ENCODE measurements around the gene SIGLEC8. TPM values are rescaled to one million over a fixed set of nuclear protein-coding genes. Genes with fewer than 3 reads are reported as not detected.

The SIGLEC8 gene
- total RNA-seq, 2 donors from 2014 or later = not detected

- H3K9me3 Mint-ChIP-seq = peaks cover 3 to 8% of the 10 kb centered on the region in 2 donors
- H3K36me3 Mint-ChIP-seq (ENCODE audit: insufficient read depth in 2 of 2) = peaks cover 2 to 4% of the 10 kb centered on the region in 2 donors
- no peak overlapping the region for H3K27ac Mint-ChIP-seq
- no peak for DNase-seq
- no peak for ATAC-seq (replicated peaks in 1 of 2)
- H3K27me3 Mint-ChIP-seq (ENCODE audit: low read depth) = peaks cover 39% of the 10 kb centered on the region
- H3K4me1 Mint-ChIP-seq (ENCODE audit: low read depth) = peaks cover 26% of the 10 kb centered on the region
- H3K4me3 Mint-ChIP-seq = no peak overlapping the region
Observed at GRCh38 chr19:51488491-51488890, 30.2 kb upstream of the SIGLEC8 start.

GRCh38 chr19:51485960-51486660, 27.9 kb upstream of the SIGLEC8 start:
- peaks cover 20% of the 10 kb centered on the region for H3K4me1 Mint-ChIP-seq (ENCODE audit: low read depth)
- ATAC-seq (replicated peaks in 1 of 2) (no peak), DNase-seq (no peak)
- peaks cover 3 to 6% of the 10 kb centered on the region in 2 donors for H3K9me3 Mint-ChIP-seq
- H3K27ac Mint-ChIP-seq = no peak overlapping the region
- H3K27me3 Mint-ChIP-seq (ENCODE audit: low read depth) = peaks cover 43% of the 10 kb centered on the region
- peaks cover under 1 to 4% of the 10 kb centered on the region in 2 donors for H3K36me3 Mint-ChIP-seq (ENCODE audit: insufficient read depth in 2 of 2)
- no peak overlapping the region for H3K4me3 Mint-ChIP-seq

- H3K27ac Mint-ChIP-seq = no peak overlapping the region
- no peak overlapping the region for H3K4me3 Mint-ChIP-seq
- ATAC-seq (replicated peaks in 1 of 2) (no peak), DNase-seq (no peak)
- H3K4me1 Mint-ChIP-seq (ENCODE audit: low read depth) = peaks cover 25% of the 10 kb centered on the region
- H3K36me3 Mint-ChIP-seq (ENCODE audit: insufficient read depth in 2 of 2) = no peaks in the 10 kb centered on the region
- H3K9me3 Mint-ChIP-seq = peaks cover 0 to 2% of the 10 kb centered on the region in 2 donors
- peaks cover 44% of the 10 kb centered on the region for H3K27me3 Mint-ChIP-seq (ENCODE audit: low read depth)
Observed at GRCh38 chr19:51480590-51480989, 22.3 kb upstream of the SIGLEC8 start.

GRCh38 chr19:51479531-51480331, 21.5 kb upstream of the SIGLEC8 start:
- H3K27ac Mint-ChIP-seq = no peak overlapping the region
- ATAC-seq (replicated peaks in 1 of 2) = peak; percentile 99
- H3K4me3 Mint-ChIP-seq = peak overlapping the region; percentile 5 to 25
- H3K4me1 Mint-ChIP-seq (ENCODE audit: low read depth) = peaks cover 27% of the 10 kb centered on the region
- peaks cover 38% of the 10 kb centered on the region for H3K27me3 Mint-ChIP-seq (ENCODE audit: low read depth)
- peaks cover 0 to 2% of the 10 kb centered on the region in 2 donors for H3K9me3 Mint-ChIP-seq
- DNase-seq = peak; percentile 45 to 70
- no peaks in the 10 kb centered on the region for H3K36me3 Mint-ChIP-seq (ENCODE audit: insufficient read depth in 2 of 2)

DNA sequence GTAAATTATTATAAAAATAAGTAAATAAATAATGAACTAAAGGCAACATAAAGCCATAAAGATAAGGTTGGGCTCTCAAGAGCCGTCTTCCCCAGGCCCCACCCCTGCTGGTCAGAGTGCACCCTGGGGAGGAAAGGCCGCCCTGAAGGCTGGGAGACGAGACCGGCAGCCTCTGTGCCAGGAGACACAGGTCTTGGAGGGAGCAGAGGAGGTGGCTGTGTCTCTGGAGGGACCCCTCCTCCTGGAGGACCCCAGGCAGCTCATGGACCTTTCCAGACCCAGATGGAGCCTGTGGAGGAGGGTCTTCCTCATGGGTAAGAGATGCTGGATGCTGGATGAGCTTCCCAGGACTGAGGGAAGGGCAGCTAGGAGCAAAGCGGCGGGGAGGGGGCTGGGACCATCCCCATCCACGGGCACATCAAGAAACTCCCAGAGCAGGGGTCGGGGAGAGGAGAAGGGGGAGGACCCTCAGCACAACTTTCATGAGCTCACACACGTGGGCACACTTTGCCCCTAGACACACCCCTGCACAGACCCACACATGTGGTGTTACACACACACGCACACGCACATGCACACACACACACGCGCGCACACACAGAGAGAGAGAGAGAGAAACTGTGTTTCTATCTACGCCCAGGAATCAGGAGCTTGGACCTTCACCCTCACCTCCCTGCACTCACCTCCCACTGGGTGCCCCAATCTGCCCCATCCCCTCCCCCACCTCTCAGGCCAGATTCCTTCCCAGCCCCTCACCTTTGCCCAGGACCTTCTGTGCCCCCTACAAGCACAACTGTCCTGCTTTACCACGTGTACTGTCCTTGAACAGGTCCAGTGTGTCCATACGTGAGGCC, 20.4 kb upstream of the SIGLEC8 start, which contains the start of gene CEACAM18:
TSS of gene CEACAM18 (plus strand) at position 159 of the 854 bp plus-strand sequence.
- DNase-seq (no peak), ATAC-seq (replicated peaks in 1 of 2) (no peak)
- Mint-ChIP-seq H3K4me1 (ENCODE audit: low read depth) (peaks cover 34% of the 10 kb centered on the region), H3K9me3 (peaks cover 0 to 2% of the 10 kb centered on the region in 2 donors), H3K36me3 (ENCODE audit: insufficient read depth in 2 of 2) (no peaks in the 10 kb centered on the region), H3K27ac (no peak within 1 kb of the TSS), H3K27me3 (ENCODE audit: low read depth) (peaks cover 36% of the 10 kb centered on the region), H3K4me3 (peak within 1 kb of the TSS; percentile 5 to 25)

GRCh38 chr19:51477344-51477743, 19.1 kb upstream of the SIGLEC8 start:
- ATAC-seq (replicated peaks in 1 of 2) = no peak
- Mint-ChIP-seq H3K4me3 (no peak overlapping the region), H3K4me1 (ENCODE audit: low read depth) (peaks cover 47% of the 10 kb centered on the region), H3K27me3 (ENCODE audit: low read depth) (peaks cover 28% of the 10 kb centered on the region), H3K27ac (no peak overlapping the region), H3K9me3 (peaks cover 0 to 2% of the 10 kb centered on the region in 2 donors), H3K36me3 (ENCODE audit: insufficient read depth in 2 of 2) (no peaks in the 10 kb centered on the region)
- no peak for DNase-seq

GRCh38 chr19:51476164-51476563, 17.9 kb upstream of the SIGLEC8 start:
- Mint-ChIP-seq H3K36me3 (ENCODE audit: insufficient read depth in 2 of 2) (no peaks in the 10 kb centered on the region), H3K9me3 (peaks cover 0 to 2% of the 10 kb centered on the region in 2 donors), H3K27me3 (ENCODE audit: low read depth) (peaks cover 16% of the 10 kb centered on the region), H3K4me3 (no peak overlapping the region), H3K4me1 (ENCODE audit: low read depth) (peaks cover 54% of the 10 kb centered on the region), H3K27ac (no peak overlapping the region)
- no peak for DNase-seq
- no peak for ATAC-seq (replicated peaks in 1 of 2)

GRCh38 chr19:51473009-51473707, 14.9 kb upstream of the SIGLEC8 start:
- DNase-seq (peak; percentile 87 to 91), ATAC-seq (replicated peaks in 1 of 2) (peak; percentile 89)
- Mint-ChIP-seq H3K4me3 (peak overlapping the region; percentile 34 to 46), H3K9me3 (no peaks in the 10 kb centered on the region), H3K27ac (peak overlapping the region; percentile 1), H3K4me1 (ENCODE audit: low read depth) (peaks cover 33% of the 10 kb centered on the region), H3K36me3 (ENCODE audit: insufficient read depth in 2 of 2) (no peaks in the 10 kb centered on the region), H3K27me3 (ENCODE audit: low read depth) (peaks cover 9% of the 10 kb centered on the region)

- H3K27me3 Mint-ChIP-seq (ENCODE audit: low read depth) = peaks cover 15% of the 10 kb centered on the region
- peak; percentile 20 to 32 for ATAC-seq (replicated peaks in 1 of 2)
- H3K27ac Mint-ChIP-seq = peak overlapping the region; percentile 1
Observed at GRCh38 chr19:51472607-51473006, 14.4 kb upstream of the SIGLEC8 start.

DNA sequence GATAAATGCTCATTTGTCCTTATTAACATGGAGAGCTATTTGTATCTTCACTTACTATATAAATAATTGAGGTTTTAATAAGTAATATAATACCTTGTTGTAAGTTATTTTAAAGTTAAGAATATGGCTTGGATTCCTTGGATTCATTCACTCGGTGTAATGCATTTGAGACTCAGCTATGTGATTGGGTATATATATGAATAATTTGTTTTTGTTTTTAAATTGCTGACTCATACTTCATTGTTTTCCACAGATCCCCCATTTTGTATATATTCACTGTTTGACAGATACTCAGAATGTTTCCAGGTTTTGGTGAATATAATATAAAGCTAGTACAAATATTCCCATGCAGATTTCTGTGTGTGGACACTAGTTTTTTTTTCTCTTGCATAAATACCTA, 13.3 kb upstream of the SIGLEC8 start:
- H3K27ac Mint-ChIP-seq = no peak overlapping the region
- H3K9me3 Mint-ChIP-seq = no peaks in the 10 kb centered on the region
- H3K27me3 Mint-ChIP-seq (ENCODE audit: low read depth) = peaks cover 26% of the 10 kb centered on the region
- ATAC-seq (replicated peaks in 1 of 2) (no peak), DNase-seq (no peak)
- H3K4me3 Mint-ChIP-seq = no peak overlapping the region
- no peaks in the 10 kb centered on the region for H3K36me3 Mint-ChIP-seq (ENCODE audit: insufficient read depth in 2 of 2)
- peaks cover 46% of the 10 kb centered on the region for H3K4me1 Mint-ChIP-seq (ENCODE audit: low read depth)

More at GRCh38 chr19:51472607-51473006, 14.4 kb upstream of the SIGLEC8 start:
- H3K4me3 Mint-ChIP-seq = peak overlapping the region; percentile 34 to 46
- no peaks in the 10 kb centered on the region for H3K36me3 Mint-ChIP-seq (ENCODE audit: insufficient read depth in 2 of 2)
- H3K9me3 Mint-ChIP-seq = no peaks in the 10 kb centered on the region
- no peak for DNase-seq
- H3K4me1 Mint-ChIP-seq (ENCODE audit: low read depth) = peaks cover 38% of the 10 kb centered on the region

- H3K27ac Mint-ChIP-seq = no peak overlapping the region
- DNase-seq (no peak), ATAC-seq (replicated peaks in 1 of 2) (no peak)
- H3K36me3 Mint-ChIP-seq (ENCODE audit: insufficient read depth in 2 of 2) = no peaks in the 10 kb centered on the region
- H3K27me3 Mint-ChIP-seq (ENCODE audit: low read depth) = peaks cover 31% of the 10 kb centered on the region
- H3K4me1 Mint-ChIP-seq (ENCODE audit: low read depth) = peaks cover 49% of the 10 kb centered on the region
- H3K4me3 Mint-ChIP-seq = no peak overlapping the region
- no peaks in the 10 kb centered on the region for H3K9me3 Mint-ChIP-seq
Observed at GRCh38 chr19:51470966-51471365, 12.7 kb upstream of the SIGLEC8 start.

DNA sequence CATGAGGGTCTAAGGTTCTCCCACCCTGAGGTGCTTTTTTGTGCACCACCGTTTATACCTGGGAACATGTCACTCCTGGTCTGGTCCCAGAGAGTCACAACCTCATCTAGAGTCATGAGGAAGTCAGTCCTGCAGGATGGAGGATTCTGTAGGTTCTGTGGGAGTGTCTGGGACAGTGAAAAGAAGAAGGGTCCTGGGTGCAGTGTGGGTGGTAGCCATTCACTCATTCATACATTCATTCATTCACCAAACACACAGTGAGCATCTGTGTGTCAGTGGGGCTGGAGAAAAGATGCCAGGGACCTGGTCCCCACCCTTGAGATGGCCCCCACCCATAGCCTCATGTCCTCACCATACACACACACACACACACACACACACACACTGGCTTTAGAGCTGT, 11.4 kb upstream of the SIGLEC8 start:
- Mint-ChIP-seq H3K9me3 (no peaks in the 10 kb centered on the region), H3K36me3 (ENCODE audit: insufficient read depth in 2 of 2) (no peaks in the 10 kb centered on the region), H3K4me1 (ENCODE audit: low read depth) (peaks cover 50% of the 10 kb centered on the region), H3K4me3 (no peak overlapping the region), H3K27ac (no peak overlapping the region), H3K27me3 (ENCODE audit: low read depth) (peaks cover 42% of the 10 kb centered on the region)
- no peak for DNase-seq
- no peak for ATAC-seq (replicated peaks in 1 of 2)
